GM19240 (cell line): Measurements from ENCODE around the gene HLA-DMB.

Source experiments
- DNase-seq: peaks from one replicate; pipeline ENCODE4 v3.0.0; 2011; ENCODE audit warnings: low spot score; ENCODE audit not compliant: insufficient read length

The HLA-DMB gene

GRCh38 chr6:32908897-32909296, 31.9 kb downstream of the HLA-DMB start:
- no peak for DNase-seq

- DNase-seq: no peak
Observed at GRCh38 chr6:32906539-32906938, 34.3 kb downstream of the HLA-DMB start.

GRCh38 chr6:32905078-32905477, 35.8 kb downstream of the HLA-DMB start:
- no peak for DNase-seq

- DNase-seq: no peak
Observed at GRCh38 chr6:32903952-32904351, 36.9 kb downstream of the HLA-DMB start.

GRCh38 chr6:32895006-32895345, 45.9 kb downstream of the HLA-DMB start:
- DNase-seq: no peak

- DNase-seq: peak; percentile 75
Observed at GRCh38 chr6:32894085-32895005, 46.5 kb downstream of the HLA-DMB start.

- no peak for DNase-seq
Observed at GRCh38 chr6:32890831-32891230, 50.0 kb downstream of the HLA-DMB start.

GRCh38 chr6:32889533-32889932, 51.3 kb downstream of the HLA-DMB start:
- DNase-seq: no peak

GRCh38 chr6:32888576-32888975, 52.3 kb downstream of the HLA-DMB start:
- no peak for DNase-seq

GRCh38 chr6:32887616-32888015, 53.2 kb downstream of the HLA-DMB start:
- no peak for DNase-seq

- DNase-seq: no peak
Observed at GRCh38 chr6:32886681-32887383, 54.0 kb downstream of the HLA-DMB start.

GRCh38 chr6:32885698-32886286, 55.0 kb downstream of the HLA-DMB start:
- DNase-seq: no peak
